HepG2 (cell line): Measurements from ENCODE around the gene MIA. TPM values are rescaled to one million over a fixed set of nuclear protein-coding genes. Genes with fewer than 3 reads are reported as not detected.

ENCODE experiments used
- CREB1 ChIP-seq, 2 experiments: fragments of 450-650 bp in 1 of 2; IDR thresholded peaks; 2 replicates each; pipeline ENCODE4 v1.6.1; 2016 to 2017; ENCODE audit warnings: control low read depth in 1 of 2, mild to moderate bottlenecking in 1 of 2, missing compliant biosample characterization in 1 of 2, missing genetic modification characterization in 1 of 2
- CREB3 ChIP-seq: sonication (generic); formaldehyde crosslinking; IDR thresholded peaks from 2 replicates; pipeline ENCODE4 v1.5.0; 2020; ENCODE audit warnings: missing genetic modification reagents
- CREM ChIP-seq, 2 experiments: sonication (generic) in 1 of 2; formaldehyde crosslinking in 1 of 2; IDR thresholded peaks; 2 replicates each; pipeline versions ENCODE4 v1.4.0 to v1.6.1; 2016 to 2020; ENCODE audit warnings: antibody characterized with exemption in 1 of 2, mild to moderate bottlenecking in 1 of 2, missing genetic modification reagents in 1 of 2
- HOXA3 ChIP-seq: sonication (generic); formaldehyde crosslinking; IDR thresholded peaks from 2 replicates; pipeline ENCODE4 v1.5.0; 2020; ENCODE audit warnings: missing genetic modification reagents
- KDM1A ChIP-seq: IDR thresholded peaks from 2 replicates; pipeline ENCODE4 v1.6.1; 2016; ENCODE audit warnings: missing compliant biosample characterization
- KLF12 ChIP-seq: sonication (generic); formaldehyde crosslinking; IDR thresholded peaks from 2 replicates; pipeline ENCODE4 v1.4.0; 2020; ENCODE audit warnings: missing genetic modification reagents, borderline replicate concordance
- KMT2B ChIP-seq: IDR thresholded peaks from 2 replicates; pipeline ENCODE4 v1.6.1; 2016; ENCODE audit warnings: missing genetic modification reagents, missing compliant biosample characterization
- MAX ChIP-seq: IDR thresholded peaks from 2 replicates; pipeline ENCODE4 v1.6.1; 2012; ENCODE audit warnings: inconsistent platforms
- MED1 ChIP-seq: sonication (generic); formaldehyde crosslinking; IDR thresholded peaks from 2 replicates; pipeline ENCODE4 v1.4.0; 2020; ENCODE audit warnings: missing genetic modification reagents
- POLR2G ChIP-seq: fragments of 200-400 bp; formaldehyde crosslinking; IDR thresholded peaks from 2 replicates; pipeline ENCODE4 v1.6.1; 2018; ENCODE audit warnings: mild to moderate bottlenecking, low read depth, low read length, moderate library complexity
- RFXANK ChIP-seq: IDR thresholded peaks from 2 replicates; pipeline ENCODE4 v1.6.1; 2016
- RFXAP ChIP-seq: sonication (generic); formaldehyde crosslinking; IDR thresholded peaks from 2 replicates; pipeline ENCODE4 v1.4.0; 2020; ENCODE audit warnings: missing genetic modification reagents, borderline replicate concordance
- ZFY ChIP-seq: sonication (generic); formaldehyde crosslinking; IDR thresholded peaks from 2 replicates; pipeline ENCODE4 v1.4.0; 2020; ENCODE audit warnings: missing genetic modification reagents
- ZMYM3 ChIP-seq: sonication (generic); formaldehyde crosslinking; IDR thresholded peaks from 2 replicates; pipeline ENCODE4 v1.5.1; 2020; ENCODE audit warnings: mild to moderate bottlenecking, missing genetic modification reagents
- ZNF788 ChIP-seq: sonication (generic); formaldehyde crosslinking; IDR thresholded peaks from 2 replicates; pipeline ENCODE4 v1.5.0; 2020; ENCODE audit warnings: mild to moderate bottlenecking, missing genetic modification reagents, borderline replicate concordance
- polyA plus RNA-seq, 8 experiments: library from polyadenylated mRNA; depleted of rRNA in 3 of 8; stranded (reverse) in 7 of 8; unstranded in 1 of 8; fragments of >200 nt; fragmentation: Illumina TruSeq in 4 of 8; extraction: Trizol in 4 of 8; gene quantifications; 2 replicates each; pipeline versions ENCODE4 v1.2.1 to v1.2.3, GENCODE V29; 2011 to 2016; ENCODE audit warnings: low read depth in 4 of 8, missing spikeins in 1 of 8, mixed read lengths in 1 of 8; ENCODE audit not compliant: insufficient read depth in 1 of 8
- total RNA-seq, 5 experiments: library from RNA; depleted of rRNA; stranded (reverse); fragments of >200 nt; fragmentation: Illumina TruSeq; extraction: Trizol; gene quantifications; 2 replicates each; pipeline ENCODE4 v1.2.3, GENCODE V29; 2016; ENCODE audit warnings: low read depth in 1 of 5
- TF ChIP-seq, protein P1 (sequence below): sonication (generic); formaldehyde crosslinking; IDR thresholded peaks from 2 replicates; pipeline ENCODE4 v1.4.0; 2020; ENCODE audit warnings: missing genetic modification reagents
- TF ChIP-seq, protein P2 (sequence below), 2 experiments: sonication (generic) in 1 of 2; formaldehyde crosslinking in 1 of 2; IDR thresholded peaks; 2 replicates each; pipeline versions ENCODE4 v1.4.0 to v1.6.1; 2018 to 2020; ENCODE audit warnings: missing genetic modification reagents in 2 of 2, borderline replicate concordance in 1 of 2, low read depth in 1 of 2, mild to moderate bottlenecking in 1 of 2, missing biosample characterization in 1 of 2
- TF ChIP-seq, protein P3 (sequence below): sonication (generic); formaldehyde crosslinking; IDR thresholded peaks from 2 replicates; pipeline ENCODE4 v1.5.0; 2020; ENCODE audit warnings: mild to moderate bottlenecking, missing genetic modification reagents

The MIA gene
- total and polyA plus RNA-seq, 2 of the 13 experiments (the other 11 are each of a cell fraction or from before 2014, with no cell fraction given) = 0.61 TPM; not detected in 1

- TF ChIP-seq MAX (0 out of 2 replicates have a peak, but pooled peaks have one; percentile 25), MED1 (CRISPR knock-in tag) (peak; percentile 32; the same call in 1 of the 2 replicates), ZMYM3 (CRISPR knock-in tag) (peak; percentile 98), KMT2B (CRISPR knock-in tag) (0 out of 2 replicates have a peak, but pooled peaks have one; percentile 23), KDM1A (CRISPR knock-in tag) (peak; percentile 49; the same call in 1 of the 2 replicates), KLF12 (CRISPR knock-in tag) (peak; percentile 4; the same call in 1 of the 2 replicates), ZNF788 (CRISPR knock-in tag) (0 out of 2 replicates have a peak, but pooled peaks have one; percentile 18), RFXAP (CRISPR knock-in tag) (peak; percentile 100), CREM (IDR thresholded peaks at IDR 0.05) (peak; percentile 95), CREM (CRISPR knock-in tag; IDR thresholded peaks at IDR 0.05) (no peak), CREB3 (CRISPR knock-in tag) (0 out of 2 replicates have a peak, but pooled peaks have one; percentile 40), CREB1 (IDR thresholded peaks at IDR 0.05) (peak; percentile 88), CREB1 (CRISPR knock-in tag; IDR thresholded peaks at IDR 0.05) (peak; percentile 98), RFXANK (CRISPR knock-in tag) (peak; percentile 100), HOXA3 (CRISPR knock-in tag) (peak; percentile 17; the same call in 1 of the 2 replicates), ZFY (0 out of 2 replicates have a peak, but pooled peaks have one; percentile 15), POLR2G (0 out of 2 replicates have a peak, but pooled peaks have one; percentile 10)
- TF ChIP-seq, protein P1, sequence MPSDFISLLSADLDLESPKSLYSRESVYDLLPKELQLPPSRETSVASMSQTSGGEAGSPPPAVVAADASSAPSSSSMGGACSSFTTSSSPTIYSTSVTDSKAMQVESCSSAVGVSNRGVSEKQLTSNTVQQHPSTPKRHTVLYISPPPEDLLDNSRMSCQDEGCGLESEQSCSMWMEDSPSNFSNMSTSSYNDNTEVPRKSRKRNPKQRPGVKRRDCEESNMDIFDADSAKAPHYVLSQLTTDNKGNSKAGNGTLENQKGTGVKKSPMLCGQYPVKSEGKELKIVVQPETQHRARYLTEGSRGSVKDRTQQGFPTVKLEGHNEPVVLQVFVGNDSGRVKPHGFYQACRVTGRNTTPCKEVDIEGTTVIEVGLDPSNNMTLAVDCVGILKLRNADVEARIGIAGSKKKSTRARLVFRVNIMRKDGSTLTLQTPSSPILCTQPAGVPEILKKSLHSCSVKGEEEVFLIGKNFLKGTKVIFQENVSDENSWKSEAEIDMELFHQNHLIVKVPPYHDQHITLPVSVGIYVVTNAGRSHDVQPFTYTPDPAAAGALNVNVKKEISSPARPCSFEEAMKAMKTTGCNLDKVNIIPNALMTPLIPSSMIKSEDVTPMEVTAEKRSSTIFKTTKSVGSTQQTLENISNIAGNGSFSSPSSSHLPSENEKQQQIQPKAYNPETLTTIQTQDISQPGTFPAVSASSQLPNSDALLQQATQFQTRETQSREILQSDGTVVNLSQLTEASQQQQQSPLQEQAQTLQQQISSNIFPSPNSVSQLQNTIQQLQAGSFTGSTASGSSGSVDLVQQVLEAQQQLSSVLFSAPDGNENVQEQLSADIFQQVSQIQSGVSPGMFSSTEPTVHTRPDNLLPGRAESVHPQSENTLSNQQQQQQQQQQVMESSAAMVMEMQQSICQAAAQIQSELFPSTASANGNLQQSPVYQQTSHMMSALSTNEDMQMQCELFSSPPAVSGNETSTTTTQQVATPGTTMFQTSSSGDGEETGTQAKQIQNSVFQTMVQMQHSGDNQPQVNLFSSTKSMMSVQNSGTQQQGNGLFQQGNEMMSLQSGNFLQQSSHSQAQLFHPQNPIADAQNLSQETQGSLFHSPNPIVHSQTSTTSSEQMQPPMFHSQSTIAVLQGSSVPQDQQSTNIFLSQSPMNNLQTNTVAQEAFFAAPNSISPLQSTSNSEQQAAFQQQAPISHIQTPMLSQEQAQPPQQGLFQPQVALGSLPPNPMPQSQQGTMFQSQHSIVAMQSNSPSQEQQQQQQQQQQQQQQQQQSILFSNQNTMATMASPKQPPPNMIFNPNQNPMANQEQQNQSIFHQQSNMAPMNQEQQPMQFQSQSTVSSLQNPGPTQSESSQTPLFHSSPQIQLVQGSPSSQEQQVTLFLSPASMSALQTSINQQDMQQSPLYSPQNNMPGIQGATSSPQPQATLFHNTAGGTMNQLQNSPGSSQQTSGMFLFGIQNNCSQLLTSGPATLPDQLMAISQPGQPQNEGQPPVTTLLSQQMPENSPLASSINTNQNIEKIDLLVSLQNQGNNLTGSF (CRISPR knock-in tag) = no peak
- TF ChIP-seq, protein P2, sequence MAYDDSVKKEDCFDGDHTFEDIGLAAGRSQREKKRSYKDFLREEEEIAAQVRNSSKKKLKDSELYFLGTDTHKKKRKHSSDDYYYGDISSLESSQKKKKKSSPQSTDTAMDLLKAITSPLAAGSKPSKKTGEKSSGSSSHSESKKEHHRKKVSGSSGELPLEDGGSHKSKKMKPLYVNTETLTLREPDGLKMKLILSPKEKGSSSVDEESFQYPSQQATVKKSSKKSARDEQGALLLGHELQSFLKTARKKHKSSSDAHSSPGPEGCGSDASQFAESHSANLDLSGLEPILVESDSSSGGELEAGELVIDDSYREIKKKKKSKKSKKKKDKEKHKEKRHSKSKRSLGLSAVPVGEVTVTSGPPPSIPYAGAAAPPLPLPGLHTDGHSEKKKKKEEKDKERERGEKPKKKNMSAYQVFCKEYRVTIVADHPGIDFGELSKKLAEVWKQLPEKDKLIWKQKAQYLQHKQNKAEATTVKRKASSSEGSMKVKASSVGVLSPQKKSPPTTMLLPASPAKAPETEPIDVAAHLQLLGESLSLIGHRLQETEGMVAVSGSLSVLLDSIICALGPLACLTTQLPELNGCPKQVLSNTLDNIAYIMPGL (CRISPR knock-in tag; IDR thresholded peaks at IDR 0.05; ENCODE audit: borderline replicate concordance in 1 of 2, low read depth in 1 of 2) = 0 out of 4 replicates have a peak, but pooled peaks of 1 of the 2 experiments have one; percentile 0
- TF ChIP-seq, protein P3, sequence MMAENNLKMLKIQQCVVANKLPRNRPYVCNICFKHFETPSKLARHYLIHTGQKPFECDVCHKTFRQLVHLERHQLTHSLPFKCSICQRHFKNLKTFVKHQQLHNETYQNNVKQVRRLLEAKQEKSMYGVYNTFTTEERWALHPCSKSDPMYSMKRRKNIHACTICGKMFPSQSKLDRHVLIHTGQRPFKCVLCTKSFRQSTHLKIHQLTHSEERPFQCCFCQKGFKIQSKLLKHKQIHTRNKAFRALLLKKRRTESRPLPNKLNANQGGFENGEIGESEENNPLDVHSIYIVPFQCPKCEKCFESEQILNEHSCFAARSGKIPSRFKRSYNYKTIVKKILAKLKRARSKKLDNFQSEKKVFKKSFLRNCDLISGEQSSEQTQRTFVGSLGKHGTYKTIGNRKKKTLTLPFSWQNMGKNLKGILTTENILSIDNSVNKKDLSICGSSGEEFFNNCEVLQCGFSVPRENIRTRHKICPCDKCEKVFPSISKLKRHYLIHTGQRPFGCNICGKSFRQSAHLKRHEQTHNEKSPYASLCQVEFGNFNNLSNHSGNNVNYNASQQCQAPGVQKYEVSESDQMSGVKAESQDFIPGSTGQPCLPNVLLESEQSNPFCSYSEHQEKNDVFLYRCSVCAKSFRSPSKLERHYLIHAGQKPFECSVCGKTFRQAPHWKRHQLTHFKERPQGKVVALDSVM (CRISPR knock-in tag) = 0 out of 2 replicates have a peak, but pooled peaks have one; percentile 21
Measured at GRCh38 chr19:40776932-40777644, 1.8 kb downstream of the MIA start (continued).
